Measurements from ENCODE around the gene XCL2.
"Not testable (repeated sequence)": the region's sequence is repeated elsewhere in the genome, so short reads cannot be mapped to it uniquely, and the experiment has no call there.

GRCh38 chr1:168578531-168579185 is 34.9 kb upstream of the XCL2 start:
- TF ChIP-seq POLR2A, CTCF, POLR2AphosphoS5 (IDR thresholded peaks at IDR 0.05): not testable (repeated sequence)

All from stomach (tissue), 4 donors.